Measurements from ENCODE around the gene RGS12.

Gene RGS12

GRCh38 chr4:3334316-3334715, 41.5 kb downstream of the RGS12 start:
- no peak for DNase-seq (ENCODE audit: low spot score)

- no peak for DNase-seq (ENCODE audit: low spot score)
These were observed 42.6 kb downstream of the RGS12 start for GRCh38 chr4:3335385-3335784.

DNA sequence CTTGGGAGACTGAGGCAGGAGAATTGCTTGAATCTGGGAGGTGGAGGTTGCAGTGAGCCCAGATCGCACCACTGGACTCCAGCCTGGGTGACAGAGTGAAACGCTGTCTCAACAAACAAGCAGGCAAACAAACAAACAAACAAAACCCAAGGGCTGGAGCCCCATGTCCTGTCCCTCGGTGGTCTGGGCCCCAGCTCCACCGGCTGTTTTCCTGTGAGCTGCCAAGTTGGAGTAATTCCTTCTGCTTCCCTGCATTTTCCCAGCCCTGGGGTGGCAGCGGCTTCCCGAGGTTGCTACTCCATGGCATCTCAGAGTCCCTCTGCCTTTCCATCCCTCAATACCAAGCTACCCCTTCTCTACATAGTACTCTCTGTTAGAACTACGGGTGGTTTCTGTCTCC, 43.2 kb downstream of the RGS12 start:
- DNase-seq (ENCODE audit: low spot score): no peak

DNA sequence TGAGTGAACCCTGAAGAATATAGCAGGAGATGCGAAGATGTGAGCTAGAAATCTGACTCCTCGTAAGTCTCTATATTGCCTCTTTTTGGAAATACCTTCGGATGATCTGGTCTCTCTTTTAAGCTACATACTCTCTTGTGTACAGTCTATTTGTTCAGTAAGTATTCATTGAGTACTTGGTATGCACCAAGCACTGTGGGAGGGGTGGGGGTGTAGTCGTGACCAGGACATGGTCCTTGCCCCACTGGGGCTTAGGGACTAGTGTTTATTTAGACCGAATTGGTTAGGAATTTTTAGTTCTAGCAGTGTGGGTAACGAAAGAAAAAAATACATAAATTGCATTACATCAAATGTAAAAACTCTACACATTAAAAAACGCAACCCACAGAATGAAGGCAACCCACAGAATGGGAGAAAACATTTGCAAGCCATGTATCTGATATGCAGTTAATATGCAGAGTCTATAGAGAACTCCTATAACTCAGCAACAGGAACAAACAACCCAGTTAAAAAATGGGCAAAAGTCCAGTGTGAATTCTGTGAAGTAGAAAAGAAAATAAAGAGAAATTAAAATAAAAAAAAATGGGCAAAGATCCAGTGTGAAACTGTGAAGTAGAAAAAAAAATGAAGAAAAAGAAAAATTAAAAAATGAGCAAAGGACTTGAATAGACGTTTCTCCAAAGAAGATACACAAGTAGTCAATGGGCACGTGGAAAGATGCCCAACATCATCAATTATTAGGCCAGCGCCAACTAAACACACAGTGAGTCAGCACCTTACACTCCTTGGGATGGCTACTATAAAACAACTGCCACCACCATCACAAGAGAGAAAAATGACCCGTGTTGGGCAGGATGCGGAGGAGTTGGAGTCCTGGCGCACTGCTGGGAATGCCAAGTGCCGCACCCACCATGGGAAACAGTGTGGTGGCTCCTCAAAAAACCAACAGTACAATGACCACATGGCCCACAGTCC, 43.8 kb downstream of the RGS12 start:
- DNase-seq (ENCODE audit: low spot score): no peak

DNA sequence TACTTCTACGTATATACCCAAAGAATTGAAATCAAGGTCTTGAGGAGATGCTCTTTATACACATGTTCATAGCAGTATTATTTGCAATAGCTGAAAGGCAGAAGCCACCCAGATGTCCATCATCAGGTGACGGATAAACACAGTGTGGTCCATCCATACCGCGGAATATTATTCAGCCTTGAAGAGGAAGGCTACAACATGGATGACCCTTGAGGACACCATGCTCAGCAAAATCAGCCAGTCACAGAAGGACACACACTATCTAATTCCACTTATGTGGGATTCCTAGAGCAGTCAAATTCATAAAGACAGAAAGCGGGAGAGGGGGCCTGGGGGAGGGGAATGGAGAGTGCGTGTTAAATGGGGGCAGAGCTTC, 44.5 kb downstream of the RGS12 start:
- no peak for DNase-seq (ENCODE audit: low spot score)

DNA sequence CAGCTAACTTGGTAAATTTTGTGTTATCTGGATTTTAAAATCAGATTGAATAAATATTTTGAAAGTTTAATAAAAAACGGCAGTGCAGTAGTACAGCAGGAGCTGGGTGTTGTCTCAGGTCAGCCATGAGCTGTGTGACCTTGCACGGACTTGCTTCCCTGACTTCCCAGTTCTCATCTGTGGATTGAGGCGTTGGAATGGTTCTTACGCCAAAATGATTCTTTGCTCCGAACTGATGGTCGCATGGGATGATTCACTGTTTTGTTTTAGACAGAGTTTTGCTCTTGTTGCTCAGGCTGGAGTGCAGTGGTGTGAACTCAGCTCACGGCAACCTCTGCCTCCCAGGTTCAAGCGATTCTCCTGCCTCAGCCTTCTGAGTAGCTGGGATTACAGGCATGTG, 45.0 kb downstream of the RGS12 start:
- no peak for DNase-seq (ENCODE audit: low spot score)

GRCh38 chr4:3338321-3338838, 45.6 kb downstream of the RGS12 start:
- DNase-seq (ENCODE audit: low spot score): no peak

- no peak for DNase-seq (ENCODE audit: low spot score)
These were observed 46.2 kb downstream of the RGS12 start for GRCh38 chr4:3338976-3339531.

GRCh38 chr4:3339577-3339976, 46.8 kb downstream of the RGS12 start:
- no peak for DNase-seq (ENCODE audit: low spot score)

DNA sequence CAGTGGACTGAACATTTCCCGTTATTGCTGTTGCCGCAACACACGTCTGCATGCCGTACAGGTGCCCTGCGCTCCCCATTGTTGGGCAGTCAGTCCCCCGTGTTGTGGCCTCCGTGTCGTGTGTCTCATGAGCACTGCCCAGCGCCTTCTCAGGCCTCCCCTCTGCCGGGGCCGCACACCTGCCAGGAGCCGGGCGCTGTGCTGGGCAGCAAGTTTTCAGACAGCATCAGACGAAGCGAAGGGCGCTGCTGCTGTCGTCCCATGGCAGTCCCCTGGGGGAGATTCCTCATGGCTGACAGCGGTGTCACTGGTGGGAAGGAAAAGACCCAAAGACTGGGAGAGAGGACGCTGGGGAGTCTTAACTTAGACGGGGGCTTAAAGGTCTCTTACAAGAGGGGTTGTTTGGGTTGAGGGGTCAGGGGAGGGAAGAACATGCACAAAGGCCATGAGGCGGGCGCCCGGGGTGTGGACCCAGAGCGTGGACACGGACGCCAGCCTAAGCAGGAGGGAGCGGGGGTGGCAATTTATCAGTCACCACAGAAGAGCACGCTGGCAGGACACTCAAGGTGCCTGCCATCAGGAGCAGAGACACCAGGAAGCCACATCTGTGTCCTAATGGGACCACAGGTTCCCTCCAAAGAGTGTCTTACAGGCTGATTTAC, 47.3 kb downstream of the RGS12 start:
- DNase-seq (ENCODE audit: low spot score): no peak

- no peak for DNase-seq (ENCODE audit: low spot score)
These were observed 47.9 kb downstream of the RGS12 start for GRCh38 chr4:3340700-3341083.

DNA sequence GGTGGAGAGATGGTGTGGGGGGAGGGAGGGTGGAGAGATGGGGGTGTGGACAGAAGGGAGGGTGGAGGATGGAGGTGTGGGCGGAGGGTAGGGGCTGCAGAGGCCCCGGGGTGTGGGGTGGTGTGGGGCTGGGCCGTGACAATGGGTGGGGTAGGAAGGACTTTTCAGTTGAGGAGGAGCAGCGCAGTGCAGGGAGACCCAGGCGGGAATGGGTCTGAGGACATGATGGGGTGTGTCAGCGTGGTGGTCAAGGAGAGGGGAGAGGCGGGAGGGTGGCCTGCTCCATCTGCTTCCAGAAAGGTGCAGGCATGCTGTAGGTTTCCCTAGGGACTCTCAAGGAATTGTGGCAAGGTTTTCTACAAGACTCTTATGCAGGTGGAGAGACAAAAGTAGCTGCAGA, 48.9 kb downstream of the RGS12 start:
- no peak for DNase-seq (ENCODE audit: low spot score)

- no peak for DNase-seq (ENCODE audit: low spot score)
These were observed 49.5 kb downstream of the RGS12 start for GRCh38 chr4:3342182-3342854.

Measured in hematopoietic multipotent progenitor cell treated with erythropoietin and hydrocortisone succinate and interleukin-3 and kit ligand, for 15 days (in vitro differentiated cells).